HEK293 (cell line): ENCODE results near the gene INTS1.

Experiments
- CTCF ChIA-PET: fragments of 350-600 bp; formaldehyde crosslinking; extraction: SDS; loops from one replicate; lab custom pipeline; 2021; ENCODE audit warnings: antibody characterized with exemption; lab: Yijun Ruan, JAX
- POLR2A ChIA-PET: fragments of 300-600 bp; formaldehyde crosslinking; extraction: SDS; loops from one replicate; lab custom pipeline; 2020; ENCODE audit warnings: antibody characterized with exemption, inconsistent platforms; lab: Yijun Ruan, JAX
- H3K27ac ChIP-seq: fragments of 200-500 bp; sonication (Bioruptor generic); 2 replicates; pipeline ENCODE4 v1.5.1; 2014; ENCODE audit warnings: low read depth, low read length, control low read depth, inconsistent platforms; ENCODE audit errors: extremely low read depth
- H3K36me3 ChIP-seq, 2 experiments: fragments of 200-500 bp in 1 of 2; sonication (Bioruptor generic) in 1 of 2; 1 replicate in 1 of 2; 2 replicates in 1 of 2; pipeline ENCODE4 v1.5.1; 2014 to 2017; ENCODE audit warnings: inconsistent platforms in 2 of 2, low read length in 2 of 2; ENCODE audit not compliant: control insufficient read depth in 2 of 2, insufficient read depth in 1 of 2
- H3K4me1 ChIP-seq: fragments of 200-500 bp; sonication (Bioruptor generic); 2 replicates; pipeline ENCODE4 v1.5.1; 2014; ENCODE audit warnings: mild to moderate bottlenecking, low read length, inconsistent platforms; ENCODE audit not compliant: control insufficient read depth, insufficient read depth
- H3K4me3 ChIP-seq: 2 replicates; pipeline ENCODE4 v1.5.1; 2011; ENCODE audit warnings: low read depth, mild to moderate bottlenecking, control low read depth, low read length, moderate library complexity
- H3K9me3 ChIP-seq: fragments of 200-500 bp; sonication (Bioruptor generic); 2 replicates; pipeline ENCODE4 v1.5.1; 2014; ENCODE audit warnings: low read depth, low read length, inconsistent platforms; ENCODE audit not compliant: control insufficient read depth, insufficient read depth
- BCL11B ChIP-seq: fragments of 450-650 bp; formaldehyde crosslinking; IDR thresholded peaks from 2 replicates; pipeline ENCODE4 v1.5.1; 2016; ENCODE audit warnings: low read depth, missing biosample characterization, missing genetic modification characterization
- HOXA7 ChIP-seq: sonication (generic); formaldehyde crosslinking; IDR thresholded peaks from 2 replicates; pipeline ENCODE4 v1.8.1; 2022; ENCODE audit warnings: missing genetic modification reagents, borderline replicate concordance
- HOXD13 ChIP-seq: sonication (generic); formaldehyde crosslinking; IDR thresholded peaks from 2 replicates; pipeline ENCODE4 v1.8.0; 2022; ENCODE audit warnings: missing genetic modification reagents, borderline replicate concordance
- KLF7 ChIP-seq: fragments of 450-650 bp; formaldehyde crosslinking; IDR thresholded peaks from 2 replicates; pipeline ENCODE4 v1.5.1; 2016; ENCODE audit warnings: missing biosample characterization, missing genetic modification characterization, borderline replicate concordance
- OSR2 ChIP-seq: fragments of 450-650 bp; formaldehyde crosslinking; IDR thresholded peaks from 2 replicates; pipeline ENCODE4 v1.5.1; 2016; ENCODE audit warnings: missing biosample characterization, missing genetic modification characterization
- ZNF19 ChIP-seq: fragments of 450-650 bp; formaldehyde crosslinking; IDR thresholded peaks from 2 replicates; pipeline ENCODE4; 2016; ENCODE audit warnings: missing biosample characterization, missing genetic modification characterization, low read depth
- ZNF2 ChIP-seq: fragments of 450-650 bp; formaldehyde crosslinking; IDR thresholded peaks from 2 replicates; pipeline ENCODE4 v1.5.1; 2016; ENCODE audit warnings: missing biosample characterization, missing genetic modification characterization
- ZNF221 ChIP-seq: fragments of 450-650 bp; formaldehyde crosslinking; IDR thresholded peaks from 2 replicates; pipeline ENCODE4 v1.5.1; 2017; ENCODE audit warnings: missing biosample characterization, missing genetic modification characterization, borderline replicate concordance
- ZNF248 ChIP-seq: fragments of 450-650 bp; formaldehyde crosslinking; IDR thresholded peaks from 2 replicates; pipeline ENCODE4 v1.5.1; 2017; ENCODE audit warnings: missing biosample characterization, missing genetic modification characterization
- ZNF280D ChIP-seq: fragments of 450-650 bp; formaldehyde crosslinking; IDR thresholded peaks from 2 replicates; pipeline ENCODE4 v1.5.1; 2016; ENCODE audit warnings: missing biosample characterization, missing genetic modification characterization
- ZNF341 ChIP-seq: fragments of 450-650 bp; formaldehyde crosslinking; IDR thresholded peaks from 2 replicates; pipeline ENCODE4; 2016; ENCODE audit warnings: low read depth, missing biosample characterization, missing genetic modification characterization
- ZNF488 ChIP-seq: fragments of 450-650 bp; formaldehyde crosslinking; IDR thresholded peaks from 2 replicates; pipeline ENCODE4 v1.5.1; 2016; ENCODE audit warnings: missing biosample characterization, missing genetic modification characterization
- ZNF510 ChIP-seq: fragments of 450-650 bp; formaldehyde crosslinking; IDR thresholded peaks from 2 replicates; pipeline ENCODE4 v1.5.1; 2018; ENCODE audit warnings: mild to moderate bottlenecking, missing genetic modification characterization, missing biosample characterization; ENCODE audit not compliant: insufficient replicate concordance
- ZNF530 ChIP-seq: fragments of 450-650 bp; formaldehyde crosslinking; IDR thresholded peaks from 2 replicates; pipeline ENCODE4 v1.5.1; 2016; ENCODE audit warnings: low read depth, missing biosample characterization, missing genetic modification characterization
- ZNF664 ChIP-seq: fragments of 450-650 bp; formaldehyde crosslinking; IDR thresholded peaks from 2 replicates; pipeline ENCODE4 v1.5.1; 2016; ENCODE audit warnings: missing biosample characterization, missing genetic modification characterization
- ZNF670 ChIP-seq: fragments of 450-650 bp; formaldehyde crosslinking; IDR thresholded peaks from 2 replicates; pipeline ENCODE4 v1.5.1; 2016; ENCODE audit warnings: missing biosample characterization, missing genetic modification characterization, low read depth
- ZNF768 ChIP-seq: fragments of 450-650 bp; formaldehyde crosslinking; IDR thresholded peaks from 2 replicates; pipeline ENCODE4 v1.5.1; 2018; ENCODE audit warnings: missing biosample characterization, mild to moderate bottlenecking, missing genetic modification characterization
- TF ChIP-seq, protein P1 (sequence below): fragments of 450-650 bp; formaldehyde crosslinking; conservative IDR thresholded peaks from 2 replicates; pipeline ENCODE4 v1.5.1; 2016; ENCODE audit warnings: low read depth, missing biosample characterization, missing genetic modification characterization
- TF ChIP-seq, protein P2 (sequence below): fragments of 450-650 bp; formaldehyde crosslinking; IDR thresholded peaks from 2 replicates; pipeline ENCODE4 v1.5.1; 2016; ENCODE audit warnings: missing biosample characterization, missing genetic modification characterization

Gene INTS1

GRCh38 chr7:1494447-1494846 lies 9.7 kb downstream of the INTS1 start (continued):
- TF ChIP-seq ZNF488 (no peak), ZNF19 (no peak), ZNF670 (tag by site-specific recombination) (no peak), HOXD13 (CRISPR knock-in tag) (no peak), ZNF341 (tag by site-specific recombination) (no peak)
- TF ChIP-seq, protein P1, sequence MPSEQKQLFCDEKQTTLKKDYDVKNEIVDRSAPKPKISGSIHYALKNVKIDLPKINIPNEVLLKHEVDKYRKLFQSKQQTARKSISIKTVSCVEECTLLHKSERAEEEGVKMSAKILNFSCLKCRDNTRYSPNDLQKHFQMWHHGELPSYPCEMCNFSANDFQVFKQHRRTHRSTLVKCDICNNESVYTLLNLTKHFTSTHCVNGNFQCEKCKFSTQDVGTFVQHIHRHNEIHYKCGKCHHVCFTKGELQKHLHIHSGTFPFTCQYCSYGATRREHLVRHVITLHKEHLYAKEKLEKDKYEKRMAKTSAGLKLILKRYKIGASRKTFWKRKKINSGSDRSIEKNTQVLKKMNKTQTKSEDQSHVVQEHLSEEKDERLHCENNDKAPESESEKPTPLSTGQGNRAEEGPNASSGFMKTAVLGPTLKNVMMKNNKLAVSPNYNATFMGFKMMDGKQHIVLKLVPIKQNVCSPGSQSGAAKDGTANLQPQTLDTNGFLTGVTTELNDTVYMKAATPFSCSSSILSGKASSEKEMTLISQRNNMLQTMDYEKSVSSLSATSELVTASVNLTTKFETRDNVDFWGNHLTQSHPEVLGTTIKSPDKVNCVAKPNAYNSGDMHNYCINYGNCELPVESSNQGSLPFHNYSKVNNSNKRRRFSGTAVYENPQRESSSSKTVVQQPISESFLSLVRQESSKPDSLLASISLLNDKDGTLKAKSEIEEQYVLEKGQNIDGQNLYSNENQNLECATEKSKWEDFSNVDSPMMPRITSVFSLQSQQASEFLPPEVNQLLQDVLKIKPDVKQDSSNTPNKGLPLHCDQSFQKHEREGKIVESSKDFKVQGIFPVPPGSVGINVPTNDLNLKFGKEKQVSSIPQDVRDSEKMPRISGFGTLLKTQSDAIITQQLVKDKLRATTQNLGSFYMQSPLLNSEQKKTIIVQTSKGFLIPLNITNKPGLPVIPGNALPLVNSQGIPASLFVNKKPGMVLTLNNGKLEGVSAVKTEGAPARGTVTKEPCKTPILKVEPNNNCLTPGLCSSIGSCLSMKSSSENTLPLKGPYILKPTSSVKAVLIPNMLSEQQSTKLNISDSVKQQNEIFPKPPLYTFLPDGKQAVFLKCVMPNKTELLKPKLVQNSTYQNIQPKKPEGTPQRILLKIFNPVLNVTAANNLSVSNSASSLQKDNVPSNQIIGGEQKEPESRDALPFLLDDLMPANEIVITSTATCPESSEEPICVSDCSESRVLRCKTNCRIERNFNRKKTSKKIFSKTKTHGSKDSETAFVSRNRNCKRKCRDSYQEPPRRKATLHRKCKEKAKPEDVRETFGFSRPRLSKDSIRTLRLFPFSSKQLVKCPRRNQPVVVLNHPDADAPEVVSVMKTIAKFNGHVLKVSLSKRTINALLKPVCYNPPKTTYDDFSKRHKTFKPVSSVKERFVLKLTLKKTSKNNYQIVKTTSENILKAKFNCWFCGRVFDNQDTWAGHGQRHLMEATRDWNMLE: no peak

DNA sequence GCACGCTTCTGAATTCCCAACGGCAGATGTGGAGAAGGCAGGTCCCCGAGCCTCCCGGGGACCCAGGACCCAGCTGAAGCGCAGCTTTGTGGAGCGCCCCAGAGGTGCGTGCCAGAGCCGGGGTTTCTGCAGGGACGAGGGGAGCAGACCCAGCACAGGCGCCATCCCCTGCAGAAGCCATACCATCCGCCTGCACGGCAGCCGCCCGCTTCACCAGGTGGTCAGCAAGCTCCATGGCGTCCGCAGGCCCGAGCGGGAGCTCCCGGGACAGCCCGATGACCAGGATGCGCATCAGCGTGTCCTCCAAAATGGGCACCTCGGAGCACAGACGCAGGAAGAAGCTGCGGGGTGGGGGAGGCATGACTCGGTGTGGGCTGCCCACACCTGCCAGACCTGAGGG lies 10.6 kb downstream of the INTS1 start:
- TF ChIP-seq ZNF248 (tag by site-specific recombination) (no peak), ZNF280D (no peak), HOXA7 (CRISPR knock-in tag) (no peak), KLF7 (tag by site-specific recombination) (no peak), ZNF341 (tag by site-specific recombination) (no peak), OSR2 (tag by site-specific recombination) (no peak), ZNF221 (tag by site-specific recombination) (no peak), ZNF2 (no peak), ZNF768 (tag by site-specific recombination) (no peak), BCL11B (tag by site-specific recombination) (no peak)
- Histone ChIP-seq H3K9me3 (no peaks in the 10 kb centered on the region), H3K36me3 (peaks cover 0 to 83% of the 10 kb centered on the region in 2 experiments; a peak in 2 of 3 replicates), H3K4me1 (no peaks in the 10 kb centered on the region), H3K4me3 (no peak overlapping the region), H3K27ac (no peak overlapping the region)
- ChIA-PET CTCF (no interaction called here), POLR2A (no interaction called here)

DNA sequence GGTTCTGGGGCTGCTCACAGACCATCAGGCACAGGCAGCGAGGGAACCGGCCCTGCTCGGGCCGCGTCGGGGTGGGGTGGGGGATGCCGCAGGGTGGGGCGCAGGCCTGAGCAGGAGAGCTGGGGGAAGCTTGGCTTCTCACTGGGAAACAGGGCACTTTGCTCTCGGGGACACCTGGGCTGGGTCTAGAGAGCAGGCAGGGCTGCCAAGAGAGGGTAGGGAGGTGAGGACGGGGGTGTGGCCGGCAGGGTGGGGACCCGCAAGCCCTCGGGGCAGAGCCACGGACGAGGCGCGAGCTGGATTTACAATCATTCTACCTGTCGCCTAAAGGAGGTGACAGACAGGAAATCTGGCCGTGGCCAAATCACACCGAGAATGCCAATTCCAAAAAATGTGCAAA lies 11.1 kb downstream of the INTS1 start:
- no peak overlapping the region for H3K4me3 ChIP-seq
- no peak overlapping the region for H3K27ac ChIP-seq
- TF ChIP-seq ZNF530 (tag by site-specific recombination) (no peak), ZNF510 (tag by site-specific recombination) (no peak), ZNF664 (no peak)
- TF ChIP-seq, protein P2, sequence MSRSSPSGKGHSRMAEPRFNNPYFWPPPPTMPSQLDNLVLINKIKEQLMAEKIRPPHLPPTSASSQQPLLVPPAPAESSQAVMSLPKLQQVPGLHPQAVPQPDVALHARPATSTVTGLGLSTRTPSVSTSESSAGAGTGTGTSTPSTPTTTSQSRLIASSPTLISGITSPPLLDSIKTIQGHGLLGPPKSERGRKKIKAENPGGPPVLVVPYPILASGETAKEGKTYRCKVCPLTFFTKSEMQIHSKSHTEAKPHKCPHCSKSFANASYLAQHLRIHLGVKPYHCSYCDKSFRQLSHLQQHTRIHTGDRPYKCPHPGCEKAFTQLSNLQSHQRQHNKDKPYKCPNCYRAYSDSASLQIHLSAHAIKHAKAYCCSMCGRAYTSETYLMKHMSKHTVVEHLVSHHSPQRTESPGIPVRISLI (tag by site-specific recombination): no peak
- TF ChIP-seq, all 188 proteins: peak for 0
- Histone ChIP-seq H3K4me1 (no peaks in the 10 kb centered on the region), H3K9me3 (no peaks in the 10 kb centered on the region), H3K36me3 (peaks cover 0 to 85% of the 10 kb centered on the region in 2 experiments; a peak in 2 of 3 replicates)
- CTCF ChIA-PET: no interaction called here
- POLR2A ChIA-PET: no interaction called here
